Measurements from ENCODE around the gene SLC25A12.

DNA sequence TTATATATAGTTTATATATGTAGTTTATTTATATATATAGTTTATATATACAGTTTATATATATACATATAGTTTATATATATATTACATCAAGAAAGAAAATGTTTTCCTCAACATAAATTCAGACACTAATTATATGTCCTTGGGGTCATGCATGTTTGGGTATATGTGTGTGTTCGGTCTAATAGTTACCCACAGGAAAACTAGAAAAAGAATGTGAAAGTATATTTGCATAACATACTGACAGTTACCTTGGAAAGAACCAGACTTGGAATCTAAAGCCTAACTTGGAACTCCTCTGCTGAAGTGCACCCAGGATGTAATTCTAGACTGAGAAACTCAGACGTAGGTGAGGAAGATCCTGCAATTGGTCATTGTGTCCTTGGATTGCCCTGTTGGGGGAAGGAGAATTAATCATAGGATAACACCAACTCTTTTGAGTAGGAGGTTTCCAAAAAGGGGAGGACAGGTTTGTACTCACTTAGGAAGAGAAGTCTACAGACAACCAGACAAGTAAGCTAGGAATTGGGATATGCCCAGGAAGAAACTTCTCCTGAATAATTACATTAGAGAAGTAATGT lies 8.9 kb upstream of the SLC25A12 start:
- TF ChIP-seq POLR2AphosphoS5 (IDR thresholded peaks at IDR 0.05; ENCODE audit: low read depth, low read length) (no peak), TAF1 (IDR thresholded peaks at IDR 0.05; ENCODE audit: borderline replicate concordance, insufficient read depth, low read length) (no peak), SIN3A (IDR thresholded peaks at IDR 0.05; ENCODE audit: borderline replicate concordance, insufficient read depth, low read length) (no peak), FOXP2 (optimal IDR thresholded peaks at IDR 0.05; ENCODE audit: borderline replicate concordance, extremely low read depth, extremely low read length, insufficient read depth) (no peak)
- TF ChIP-seq, protein P1, sequence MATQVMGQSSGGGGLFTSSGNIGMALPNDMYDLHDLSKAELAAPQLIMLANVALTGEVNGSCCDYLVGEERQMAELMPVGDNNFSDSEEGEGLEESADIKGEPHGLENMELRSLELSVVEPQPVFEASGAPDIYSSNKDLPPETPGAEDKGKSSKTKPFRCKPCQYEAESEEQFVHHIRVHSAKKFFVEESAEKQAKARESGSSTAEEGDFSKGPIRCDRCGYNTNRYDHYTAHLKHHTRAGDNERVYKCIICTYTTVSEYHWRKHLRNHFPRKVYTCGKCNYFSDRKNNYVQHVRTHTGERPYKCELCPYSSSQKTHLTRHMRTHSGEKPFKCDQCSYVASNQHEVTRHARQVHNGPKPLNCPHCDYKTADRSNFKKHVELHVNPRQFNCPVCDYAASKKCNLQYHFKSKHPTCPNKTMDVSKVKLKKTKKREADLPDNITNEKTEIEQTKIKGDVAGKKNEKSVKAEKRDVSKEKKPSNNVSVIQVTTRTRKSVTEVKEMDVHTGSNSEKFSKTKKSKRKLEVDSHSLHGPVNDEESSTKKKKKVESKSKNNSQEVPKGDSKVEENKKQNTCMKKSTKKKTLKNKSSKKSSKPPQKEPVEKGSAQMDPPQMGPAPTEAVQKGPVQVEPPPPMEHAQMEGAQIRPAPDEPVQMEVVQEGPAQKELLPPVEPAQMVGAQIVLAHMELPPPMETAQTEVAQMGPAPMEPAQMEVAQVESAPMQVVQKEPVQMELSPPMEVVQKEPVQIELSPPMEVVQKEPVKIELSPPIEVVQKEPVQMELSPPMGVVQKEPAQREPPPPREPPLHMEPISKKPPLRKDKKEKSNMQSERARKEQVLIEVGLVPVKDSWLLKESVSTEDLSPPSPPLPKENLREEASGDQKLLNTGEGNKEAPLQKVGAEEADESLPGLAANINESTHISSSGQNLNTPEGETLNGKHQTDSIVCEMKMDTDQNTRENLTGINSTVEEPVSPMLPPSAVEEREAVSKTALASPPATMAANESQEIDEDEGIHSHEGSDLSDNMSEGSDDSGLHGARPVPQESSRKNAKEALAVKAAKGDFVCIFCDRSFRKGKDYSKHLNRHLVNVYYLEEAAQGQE (IDR thresholded peaks at IDR 0.05; ENCODE audit: insufficient read depth in 1 of 2, low read depth in 2 of 2, low read length in 2 of 2), result no peak

Data from PFSK-1 (cell line).